Measurements from ENCODE around the gene RPS3A. TPM values are rescaled to one million over a fixed set of nuclear protein-coding genes. Genes with fewer than 3 reads are reported as not detected.

The RPS3A gene
- 1,000 to 10,000 TPM in 1 of 2 donors, 100 to 1,000 TPM in 1; 574 to 1,147 TPM for total RNA-seq

DNA sequence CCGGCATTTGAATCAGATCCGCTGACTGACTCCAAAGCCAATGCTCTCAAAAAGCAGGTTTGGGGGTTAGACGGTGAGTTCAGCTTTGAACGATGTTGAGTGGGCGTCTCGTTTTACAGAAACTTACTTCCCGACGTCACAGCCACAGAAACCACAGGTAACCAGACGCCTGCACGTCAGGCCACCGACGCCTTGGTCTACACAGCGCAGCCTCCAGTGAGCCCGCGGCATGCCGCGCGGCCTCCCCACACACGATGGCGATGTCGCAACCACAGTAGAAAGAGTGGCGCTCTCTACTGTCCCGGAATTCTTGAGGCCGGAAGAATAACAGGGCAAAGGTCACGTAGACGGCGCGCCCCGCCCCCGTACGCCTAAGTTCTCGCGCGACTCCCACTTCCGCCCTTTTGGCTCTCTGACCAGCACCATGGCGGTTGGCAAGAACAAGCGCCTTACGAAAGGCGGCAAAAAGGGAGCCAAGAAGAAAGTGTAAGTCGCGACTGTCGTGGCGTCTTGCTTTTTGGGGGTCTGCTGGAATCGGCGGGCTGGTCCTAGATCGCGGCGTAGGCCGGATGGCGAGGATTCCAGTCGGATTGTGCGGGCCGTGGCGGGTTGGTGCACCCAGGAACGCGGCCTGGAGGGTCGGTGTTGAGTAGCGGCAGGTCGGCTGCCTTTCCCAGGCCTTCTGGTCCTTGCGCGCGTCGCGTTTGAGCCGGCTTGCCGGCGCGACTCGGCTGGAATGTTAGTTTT lies at the start of gene RPS3A:
RPS3A (plus strand) TSS at position 400 of the 747 bp plus-strand sequence; CDS start at position 425, 25 bp downstream.

Small RNA genes lying within 50 kb of the gene (small RNA-seq; reads per million reads assigned to genes)
- gene SNORD73A (0 reads per million in 2 donors), gene SNORD73B (8.7 to 9.5 reads per million in 2 donors)

Other genes with a start within 250 kb of the RPS3A start
- gene LRBA, start 84.3 kb upstream of the RPS3A start, total RNA-seq, result 10 to 100 TPM; 35.1 to 60.9 TPM
- gene PRSS48, start 177.5 kb downstream of the RPS3A start, total RNA-seq, result not detected
- gene SH3D19, start 226.0 kb downstream of the RPS3A start, total RNA-seq, result 10 to 100 TPM; 16.0 to 21.3 TPM

Data from melanocyte of skin (primary cell).